Glomerular visceral epithelial cell (primary cell): ENCODE measurements around the gene MGME1.

ENCODE experiments used
- DNase-seq: peaks from one replicate; pipeline ENCODE4 v3.0.0-alpha.2; 2016; ENCODE audit errors: extremely low spot score

The MGME1 gene, protein sequence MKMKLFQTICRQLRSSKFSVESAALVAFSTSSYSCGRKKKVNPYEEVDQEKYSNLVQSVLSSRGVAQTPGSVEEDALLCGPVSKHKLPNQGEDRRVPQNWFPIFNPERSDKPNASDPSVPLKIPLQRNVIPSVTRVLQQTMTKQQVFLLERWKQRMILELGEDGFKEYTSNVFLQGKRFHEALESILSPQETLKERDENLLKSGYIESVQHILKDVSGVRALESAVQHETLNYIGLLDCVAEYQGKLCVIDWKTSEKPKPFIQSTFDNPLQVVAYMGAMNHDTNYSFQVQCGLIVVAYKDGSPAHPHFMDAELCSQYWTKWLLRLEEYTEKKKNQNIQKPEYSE

DNA sequence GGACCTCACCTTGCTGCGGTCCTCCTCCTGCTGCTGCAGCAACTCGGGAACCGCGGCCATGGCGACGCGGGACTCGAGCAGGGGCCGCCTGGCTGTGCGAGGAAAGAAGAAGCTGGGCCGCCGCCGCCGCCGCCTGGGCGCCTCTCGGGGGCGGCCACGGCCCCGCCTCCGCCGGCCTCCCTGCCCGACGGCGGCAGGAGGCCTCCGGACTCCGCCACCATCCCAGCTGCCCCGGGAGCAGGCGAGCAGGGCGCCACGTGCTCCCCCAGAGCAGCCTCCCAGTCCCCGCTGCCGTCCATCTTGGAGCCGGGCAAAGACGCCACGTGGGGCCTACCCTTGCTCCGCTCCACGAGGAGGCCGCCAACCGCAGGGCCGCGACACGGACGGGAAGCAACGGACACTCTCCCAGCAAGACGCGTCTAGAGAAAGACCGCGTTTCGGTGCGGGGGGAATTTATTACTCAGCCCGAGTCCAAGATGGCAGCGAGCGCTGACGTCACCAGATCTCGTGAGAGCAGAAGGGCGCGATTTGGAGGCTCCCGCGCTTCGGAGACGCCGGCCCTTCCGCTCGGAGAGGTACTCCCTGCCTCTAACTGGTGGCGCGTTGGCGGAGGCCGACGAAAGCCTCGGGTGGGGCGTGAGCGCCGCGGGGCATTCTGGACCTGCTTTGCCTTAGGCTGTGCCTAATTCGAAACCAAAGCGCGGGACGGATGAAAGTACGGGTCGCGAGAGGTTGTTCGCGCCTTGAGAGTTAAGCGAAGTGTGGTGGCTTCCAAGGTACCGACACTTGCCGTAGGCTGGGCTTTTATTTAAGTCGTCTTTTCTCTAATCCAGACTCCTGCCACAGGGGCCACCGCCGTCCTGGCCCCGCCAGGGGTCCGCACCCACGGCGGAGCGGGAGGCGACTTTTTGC is at the start of gene MGME1, which contains the start of gene SNX5:
MGME1 (plus strand) TSS at position 653 of the 912 bp plus-strand sequence. CDS start 842 bp downstream, outside the sequence.
SNX5 (minus strand) TSS at position 429 of the 912 bp plus-strand sequence; CDS start at position 60, 369 bp downstream.
- DNase-seq, result peak; percentile 100

DNA sequence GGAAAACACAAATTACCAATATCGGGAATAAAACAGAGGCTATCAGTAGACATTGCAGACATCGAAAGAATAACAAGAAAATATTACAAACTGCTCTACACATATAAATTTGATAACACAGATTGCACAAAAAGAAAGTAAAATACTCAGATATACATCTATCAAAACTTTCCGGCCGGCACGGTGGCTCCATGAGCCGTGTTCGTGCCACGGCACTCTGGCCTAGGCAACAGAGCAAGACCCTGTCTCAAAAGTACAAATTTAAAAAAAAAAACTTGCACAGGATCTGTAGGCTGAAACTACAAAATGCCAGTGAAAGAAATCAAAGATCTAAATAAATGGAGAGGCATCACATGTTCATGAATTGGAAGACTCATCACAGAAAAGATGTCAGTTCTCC is 49.7 kb upstream of the MGME1 start:
- DNase-seq, result no peak

DNA sequence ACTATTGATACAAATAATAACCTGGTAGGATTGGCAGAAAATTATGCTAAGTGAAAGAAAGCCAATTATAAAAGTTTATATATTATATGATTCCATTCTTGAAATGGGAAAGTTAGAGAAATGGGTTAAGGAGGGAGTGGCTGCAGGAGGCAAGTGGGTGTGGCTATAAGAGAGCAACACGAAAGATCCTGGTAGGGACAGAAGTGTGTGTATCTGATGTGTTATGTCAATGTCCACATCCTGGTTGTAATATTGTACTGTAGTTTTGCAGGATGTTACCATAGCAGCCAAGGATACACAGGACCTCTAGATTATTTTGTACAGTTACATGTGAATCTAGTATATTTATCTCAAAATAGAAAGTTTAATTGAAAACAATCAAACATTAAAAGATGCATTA is 47.0 kb upstream of the MGME1 start:
- DNase-seq, result no peak

DNA sequence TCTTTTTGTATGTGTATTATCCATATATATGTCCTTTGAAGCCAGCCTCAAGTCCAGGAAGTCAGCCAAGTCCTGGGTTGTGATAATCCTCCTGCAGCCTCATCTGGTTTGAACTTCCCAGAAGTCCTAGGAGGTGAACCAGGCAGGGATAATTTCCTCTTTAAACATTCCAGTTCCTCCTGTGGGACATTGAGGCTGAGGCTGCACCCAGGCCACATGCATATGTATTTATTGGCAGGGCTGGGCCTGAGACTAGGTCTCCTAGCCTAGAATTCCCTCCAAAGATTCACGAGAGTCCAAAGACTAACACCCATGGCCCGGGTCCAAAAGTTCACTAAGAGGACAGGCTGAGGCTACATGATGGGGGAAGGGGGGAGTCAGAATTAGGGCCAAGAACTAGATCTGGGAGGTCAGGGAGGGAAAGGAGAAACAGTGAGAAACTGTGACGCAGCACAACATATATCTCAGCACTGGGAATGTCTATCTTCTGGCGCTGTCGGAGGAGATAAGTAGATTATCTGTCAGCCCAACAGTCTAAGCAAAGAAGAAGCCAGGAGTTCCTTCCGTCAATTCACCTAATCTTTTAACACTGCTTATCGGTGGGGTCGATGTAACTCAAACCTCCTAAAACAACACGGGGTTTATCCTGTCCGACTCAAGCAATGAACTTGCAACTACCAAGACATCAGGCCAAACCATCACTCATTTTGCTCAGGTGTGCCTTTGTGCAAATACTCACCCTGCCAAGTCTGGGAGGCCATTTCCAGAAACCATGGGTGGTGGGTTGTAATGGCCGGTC is 43.5 kb upstream of the MGME1 start:
- no peak for DNase-seq

DNA sequence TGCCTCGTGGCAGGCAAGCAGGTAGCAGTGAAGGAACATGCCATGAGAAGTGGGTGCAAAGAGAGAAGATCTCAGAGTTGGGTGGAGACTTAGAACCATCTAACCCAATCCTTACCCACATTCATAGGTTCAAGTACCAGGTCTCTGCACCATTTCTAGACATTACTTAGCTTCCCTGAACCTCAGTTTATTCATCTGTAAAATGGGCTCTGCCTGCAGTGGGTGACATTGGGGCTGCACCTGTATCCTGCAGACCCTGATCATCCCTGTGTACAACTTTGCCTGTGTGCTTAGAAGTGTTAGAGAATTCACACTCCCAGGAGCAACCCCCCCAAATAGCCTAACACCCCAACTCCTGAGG is 42.9 kb upstream of the MGME1 start:
- no peak for DNase-seq

DNA sequence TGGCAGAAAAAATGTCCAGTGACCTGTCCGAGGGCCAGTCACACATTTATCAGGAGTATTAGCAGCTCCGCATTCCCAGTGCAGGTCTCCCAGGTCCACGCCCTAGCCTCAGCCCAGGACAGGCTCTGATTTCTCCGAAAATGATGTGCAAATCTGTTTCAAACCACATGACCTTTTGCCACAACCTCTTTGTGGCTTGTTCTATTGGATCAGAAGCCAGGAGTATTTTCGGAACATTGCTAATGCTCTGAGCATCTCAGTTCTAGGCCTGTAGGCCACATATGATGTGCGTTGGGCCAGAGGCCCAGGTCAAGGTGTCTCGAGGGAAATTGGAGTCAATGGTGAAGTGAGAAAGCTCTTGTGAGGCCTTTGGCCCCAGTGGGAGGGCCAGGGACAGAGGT is 40.6 kb upstream of the MGME1 start:
- DNase-seq, result no peak

DNA sequence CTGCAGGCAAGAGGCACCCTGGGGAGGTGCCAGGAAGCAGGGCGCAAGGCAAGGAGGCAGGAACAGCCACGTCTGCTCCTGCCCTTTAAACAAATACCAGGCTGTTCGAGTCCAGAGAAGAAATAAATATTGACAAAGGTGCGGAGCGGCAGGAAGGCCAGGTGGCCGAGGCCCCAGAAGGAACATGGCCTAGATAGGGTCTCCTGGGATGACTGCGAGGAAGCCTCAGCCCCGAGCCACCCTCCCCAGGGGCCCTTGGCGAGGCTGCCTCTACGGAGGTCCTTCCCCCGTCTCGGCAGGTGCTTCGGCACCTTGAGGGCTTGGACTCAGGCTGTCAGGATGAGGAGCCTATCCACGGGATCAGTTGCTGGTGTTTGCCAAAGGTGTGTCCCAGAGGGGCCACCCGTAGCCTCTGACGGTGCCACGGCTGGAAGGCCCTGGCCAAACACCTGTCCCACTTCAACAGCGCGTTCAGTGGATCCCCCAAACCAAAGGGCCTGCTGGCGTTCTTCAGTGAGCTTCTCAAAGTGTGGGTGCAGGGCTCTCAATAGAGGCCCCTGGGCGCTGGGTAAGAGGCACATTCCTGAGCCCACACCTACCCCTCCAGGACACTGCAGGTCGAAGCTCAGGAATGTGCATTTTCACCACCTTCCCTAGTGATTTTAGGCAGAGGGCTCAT is 40.0 kb upstream of the MGME1 start:
- DNase-seq, result no peak

DNA sequence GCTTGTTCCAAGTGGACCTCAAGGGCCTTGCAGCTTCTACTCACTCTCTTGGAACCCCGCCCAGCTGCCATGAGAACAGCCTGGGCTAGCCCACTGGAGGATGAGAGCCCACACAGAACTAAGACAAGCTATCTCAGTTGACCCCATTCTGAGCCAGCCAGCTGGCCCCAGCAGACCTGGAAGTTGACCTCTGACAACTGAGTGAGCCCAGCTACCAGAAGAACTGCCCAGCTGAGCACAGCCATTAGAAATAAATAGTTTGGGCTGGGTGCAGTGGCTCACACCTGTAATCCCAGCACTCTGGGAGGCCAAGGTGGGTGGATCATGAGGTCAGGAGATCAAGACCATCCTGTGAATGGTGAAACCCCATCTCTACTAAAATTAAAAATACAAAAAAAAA is 37.3 kb upstream of the MGME1 start:
- DNase-seq, result no peak

DNA sequence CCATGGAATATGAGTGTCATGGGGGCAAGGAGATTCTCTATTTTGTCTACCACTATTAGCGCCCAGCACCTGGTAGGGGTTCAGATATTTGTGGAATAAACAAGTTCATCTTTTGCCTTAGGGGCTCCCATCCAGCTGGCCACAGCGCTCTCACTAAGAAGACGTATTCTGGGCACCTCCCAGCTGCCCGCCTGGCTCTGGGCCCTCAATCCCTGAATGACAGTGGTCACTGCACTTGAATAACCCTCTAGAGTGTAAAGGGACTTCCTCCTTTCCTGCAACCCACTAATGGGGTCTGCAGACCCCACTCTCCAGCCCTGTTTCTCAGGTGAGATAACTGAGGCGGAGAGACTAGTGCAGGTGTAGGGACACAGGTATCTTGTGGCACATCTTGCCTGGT is 36.4 kb upstream of the MGME1 start:
- no peak for DNase-seq

DNA sequence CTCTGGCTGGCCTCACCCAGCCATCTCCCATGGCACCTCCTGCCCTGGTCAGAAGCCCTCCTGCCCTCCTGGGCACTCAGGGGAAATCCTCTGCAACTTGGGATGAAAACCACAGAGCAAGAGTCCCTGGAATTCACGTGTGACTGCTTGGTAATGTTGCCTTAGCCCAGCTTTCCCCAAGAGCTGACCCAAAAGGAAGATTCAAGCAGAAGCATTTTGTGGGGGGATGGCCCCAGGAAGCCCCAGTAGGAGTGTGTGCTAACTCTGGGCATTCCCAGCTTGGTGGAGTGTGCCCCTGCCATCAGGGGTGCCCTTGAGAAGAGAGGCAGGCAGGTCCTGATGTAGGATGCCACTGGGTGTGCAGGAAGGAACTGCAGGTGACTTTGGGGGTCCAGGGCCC is 35.7 kb upstream of the MGME1 start:
- no peak for DNase-seq

DNA sequence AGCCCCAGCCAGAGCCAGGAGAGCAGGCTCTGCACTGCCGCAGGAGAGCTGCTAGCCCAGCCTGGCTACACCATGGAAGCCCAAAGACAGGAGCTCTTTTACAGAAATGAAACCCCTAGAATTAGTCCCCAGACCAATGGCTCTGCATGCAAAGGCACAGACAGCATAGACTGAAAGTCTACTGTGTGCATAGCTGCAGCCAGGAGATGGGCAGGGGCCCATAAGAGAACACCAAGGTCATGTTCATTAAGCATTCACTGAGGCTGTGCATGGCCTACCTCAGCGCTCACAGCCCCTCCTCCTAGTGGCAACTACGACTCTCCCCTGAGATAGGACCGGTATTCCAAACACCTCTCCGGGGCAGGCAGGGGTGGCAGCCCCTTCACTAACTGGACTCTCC is 35.1 kb upstream of the MGME1 start:
- no peak for DNase-seq

DNA sequence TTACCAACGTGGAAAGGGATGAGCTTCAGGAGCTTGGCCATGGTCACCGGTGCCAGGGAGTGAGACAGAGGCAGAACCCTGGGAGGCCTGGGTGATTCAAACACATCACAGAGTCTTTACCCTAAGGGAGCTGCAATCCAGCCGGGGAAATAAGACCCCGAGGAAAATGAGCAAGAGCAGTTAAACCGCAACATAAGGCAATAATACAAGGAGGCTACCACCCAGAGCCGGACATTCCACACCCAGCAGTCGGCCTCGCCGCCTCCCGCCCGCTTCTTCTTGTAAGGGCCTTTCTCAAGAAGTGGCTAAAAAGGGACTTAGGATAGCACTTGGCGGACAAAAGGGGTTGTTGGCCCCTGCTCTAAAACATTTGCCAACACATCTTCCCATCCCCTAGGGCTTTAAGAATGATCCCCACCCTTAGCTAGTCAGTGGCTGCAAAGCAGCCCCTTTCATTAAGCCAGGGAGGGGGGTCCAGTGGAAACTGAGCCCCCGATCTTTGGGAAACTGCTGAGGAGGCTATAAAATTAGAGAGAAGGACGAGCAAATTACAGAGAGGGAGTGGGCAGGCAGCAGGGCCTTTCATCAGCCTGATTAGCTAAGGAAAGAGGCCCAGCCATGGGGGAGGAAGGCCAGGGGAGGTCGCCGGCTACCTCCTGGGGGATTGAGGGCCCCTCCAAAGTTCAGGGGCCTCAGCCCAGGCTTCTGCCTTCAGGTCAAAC is 34.5 kb upstream of the MGME1 start:
- no peak for DNase-seq

DNA sequence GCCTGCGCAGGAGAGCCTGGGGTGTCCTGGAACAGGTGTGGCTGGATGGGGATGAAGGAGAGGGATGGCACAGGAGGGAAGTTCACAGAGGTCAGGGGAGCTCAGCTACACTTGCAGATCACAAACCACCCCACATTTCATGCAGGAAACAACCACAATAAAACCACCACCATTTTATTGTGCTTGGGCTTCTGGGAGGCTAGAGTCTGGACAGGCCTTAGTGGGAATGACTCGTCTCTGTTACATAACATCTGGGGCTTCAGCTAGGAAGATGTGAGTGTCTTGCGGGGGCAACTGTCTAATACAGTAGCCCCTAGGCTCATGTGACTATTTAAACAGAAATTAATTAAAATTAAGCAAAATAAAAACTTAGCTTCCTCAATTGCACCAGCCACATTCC is 33.6 kb upstream of the MGME1 start:
- DNase-seq, result no peak

DNA sequence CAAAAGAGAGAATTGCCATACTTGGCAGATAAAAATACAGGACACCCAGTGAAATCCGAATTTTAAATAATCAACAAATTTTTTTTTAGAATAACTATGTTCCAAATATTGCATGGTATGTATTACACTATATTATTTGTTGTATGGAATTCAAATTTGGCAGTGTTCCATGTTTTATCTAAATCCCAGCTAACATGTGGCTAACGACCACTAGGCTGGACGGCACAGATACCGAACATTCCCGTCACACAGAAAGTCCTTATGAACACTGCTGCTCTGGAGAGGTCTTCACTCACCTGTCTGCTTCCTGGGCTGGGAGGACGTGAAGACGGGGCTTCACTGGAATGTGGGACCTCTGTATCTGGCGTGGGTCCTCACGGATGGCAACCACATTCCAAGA is 33.1 kb upstream of the MGME1 start:
- DNase-seq, result no peak

DNA sequence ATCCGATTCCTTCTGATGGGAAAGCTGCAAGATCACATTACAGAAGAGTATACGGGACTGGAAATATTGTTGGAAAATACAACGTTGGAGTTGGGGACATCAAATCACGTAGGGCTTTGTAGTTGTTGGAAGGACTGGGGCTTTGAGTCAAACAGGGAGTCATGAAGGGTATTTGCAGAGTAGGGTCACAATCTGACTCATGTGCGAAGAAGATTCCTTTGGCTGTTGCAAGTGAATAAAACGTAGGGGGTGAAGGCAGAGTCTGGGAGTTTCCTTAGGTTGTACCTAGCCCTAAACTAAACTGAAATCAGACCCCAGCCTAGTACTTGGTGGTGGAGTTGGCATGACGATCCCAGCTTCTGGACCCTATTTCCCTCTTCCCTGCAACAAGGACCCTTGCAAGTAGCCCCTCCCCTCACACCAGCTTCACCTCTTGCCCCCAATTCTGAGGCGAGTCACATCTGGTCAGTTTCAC is 32.5 kb upstream of the MGME1 start:
- DNase-seq, result no peak

DNA sequence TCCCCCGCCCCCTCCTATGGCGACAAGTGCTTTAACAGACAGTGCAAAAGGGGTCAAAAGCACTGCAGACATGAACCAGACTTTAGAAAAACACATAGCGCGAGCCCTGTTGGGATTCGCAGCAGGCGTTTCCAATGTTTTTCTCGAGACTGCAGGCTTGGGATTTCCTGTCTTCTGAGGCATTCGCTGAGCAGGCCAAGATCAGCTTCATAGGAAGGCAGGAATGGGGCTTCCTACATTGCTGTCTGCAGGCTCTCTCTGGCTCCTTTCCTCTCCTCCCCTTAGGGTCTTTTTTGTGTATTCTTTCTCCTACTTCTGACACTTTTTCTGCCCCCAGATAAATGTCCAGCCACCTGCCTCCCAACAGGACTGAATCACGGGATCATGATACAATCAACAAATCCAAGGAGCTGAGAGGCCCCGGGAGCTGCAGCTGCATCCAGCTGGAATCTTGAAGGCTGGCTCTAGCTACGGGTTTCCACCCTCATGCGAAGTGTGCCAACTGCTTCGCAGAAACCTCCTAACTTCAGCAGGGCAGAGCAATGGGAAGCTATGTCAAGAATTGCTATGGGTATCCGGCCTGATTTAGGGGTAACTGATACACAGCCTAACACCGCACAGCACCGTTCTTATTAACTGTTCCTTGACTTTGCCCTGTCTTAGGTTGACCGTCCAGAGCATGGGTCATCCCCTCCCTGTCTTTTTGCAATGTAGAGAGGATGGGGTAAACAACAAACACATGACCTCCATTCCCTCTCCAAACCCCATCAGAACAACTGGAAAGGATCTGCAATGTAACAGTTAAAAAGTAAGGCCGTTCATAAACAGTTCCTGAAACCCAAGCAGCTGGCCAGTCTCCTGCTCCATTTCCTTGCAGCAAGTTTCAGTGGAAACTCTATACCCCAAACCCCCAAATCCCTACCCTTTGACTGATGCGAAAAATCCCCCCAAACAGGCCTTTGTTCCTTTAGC is 31.8 kb upstream of the MGME1 start:
- DNase-seq, result no peak

DNA sequence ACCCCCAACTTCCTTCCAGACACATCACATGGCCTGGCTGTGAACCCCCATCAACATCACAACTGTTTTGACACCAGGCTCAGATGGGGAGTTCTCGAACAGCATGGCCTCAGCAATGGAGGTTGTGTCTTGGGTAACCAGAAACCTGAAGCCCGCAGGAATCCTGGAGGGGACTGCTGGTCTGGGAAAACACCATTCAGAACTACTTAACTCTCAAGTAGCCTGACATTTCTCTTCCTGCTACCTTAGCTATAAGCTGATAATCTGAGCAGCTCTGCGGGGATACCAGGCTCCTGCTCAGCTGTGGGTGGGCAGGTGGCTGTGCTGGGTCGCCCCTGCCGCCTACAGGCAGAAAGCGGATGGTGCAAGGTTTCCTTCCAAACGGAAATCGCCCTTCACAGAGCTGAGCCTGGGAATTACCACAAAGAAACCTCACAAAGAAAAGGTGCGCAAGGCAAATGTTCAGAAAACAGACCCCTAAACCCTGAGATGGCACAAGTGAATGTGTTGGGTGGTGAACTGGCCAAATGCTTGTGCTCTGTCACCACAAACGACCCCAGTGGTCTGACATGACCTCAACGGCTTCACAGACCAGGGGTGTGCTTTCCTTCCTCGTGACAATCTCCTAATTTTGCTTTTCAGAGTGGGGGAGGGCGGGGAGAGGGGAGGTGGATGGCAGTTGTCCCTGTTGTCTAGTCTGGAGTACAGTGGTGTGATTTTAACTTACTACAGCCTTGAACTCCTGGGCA is 29.8 kb upstream of the MGME1 start:
- peak; percentile 78 for DNase-seq

DNA sequence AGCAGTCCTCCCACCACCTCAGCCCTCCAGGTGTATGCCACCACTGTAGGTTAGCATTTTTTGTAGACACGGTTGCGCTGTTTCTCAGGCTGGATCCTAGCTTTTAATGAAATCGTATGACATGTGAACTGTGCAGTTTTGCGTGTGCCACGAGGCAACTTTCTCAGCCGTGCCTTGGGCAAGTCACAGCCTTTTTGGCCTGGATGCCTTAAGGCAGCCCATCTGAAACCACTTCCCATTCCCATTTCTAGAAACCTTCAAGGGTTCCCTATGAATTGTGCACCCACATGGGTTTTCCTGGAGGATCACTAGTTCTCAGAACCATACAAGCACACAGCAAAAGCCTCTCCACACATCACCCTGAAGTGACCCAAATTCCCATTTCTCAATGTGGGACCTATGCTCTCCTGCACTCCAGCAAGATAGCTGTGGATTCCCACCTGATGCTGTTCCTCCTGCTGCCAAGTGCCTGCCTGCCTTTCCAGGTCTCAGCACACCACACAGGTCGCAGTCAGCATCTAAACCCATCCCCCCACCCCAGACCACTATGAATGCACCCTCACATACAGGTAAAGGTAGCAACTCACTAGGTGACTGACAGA is 29.1 kb upstream of the MGME1 start:
- no peak for DNase-seq
